ENCODE measurements around the gene DIP2B.

DIP2B gene

DNA sequence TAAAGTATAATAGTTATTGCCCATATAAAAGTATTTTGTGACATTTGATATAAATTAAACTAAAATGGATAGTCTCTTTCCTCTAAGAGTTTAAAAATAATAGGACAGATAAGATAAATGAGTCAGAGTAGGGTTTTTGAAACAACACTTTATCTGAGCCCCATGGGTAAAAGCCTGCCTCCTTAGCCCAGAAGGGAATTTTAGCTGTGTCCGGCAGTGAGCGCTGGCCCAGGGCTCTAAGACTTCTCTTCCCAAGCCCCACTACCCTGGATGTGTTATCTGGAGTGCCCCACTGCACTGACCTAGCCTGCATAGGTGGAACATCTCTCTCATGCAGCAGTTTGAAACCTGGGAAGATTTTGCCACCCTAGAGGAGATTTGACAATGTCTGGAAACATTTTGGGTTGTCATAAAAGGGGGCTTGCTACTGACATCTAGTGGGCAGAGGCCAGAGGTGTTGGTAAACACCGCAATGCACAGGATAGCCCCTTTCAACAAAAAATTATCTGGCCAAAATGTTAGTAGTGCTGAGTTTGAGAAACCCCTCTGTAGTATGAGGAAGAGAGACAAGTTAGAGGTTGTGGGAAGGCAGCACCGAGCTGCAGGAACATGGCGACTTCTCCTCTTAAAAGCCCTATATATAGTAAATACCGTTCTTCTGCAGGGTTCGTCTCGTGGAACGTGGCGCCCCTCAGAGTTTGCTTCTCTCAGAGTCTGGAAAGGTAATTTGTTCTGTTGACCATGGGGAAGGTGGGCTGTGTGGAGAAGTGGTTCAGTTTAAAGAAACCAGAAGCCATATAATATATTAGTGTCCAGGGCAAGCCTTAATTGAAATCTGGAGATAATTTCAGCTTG lies 229.9 kb downstream of the DIP2B start:
- no peak overlapping the region for H3K4me3 ChIP-seq (ENCODE audit: low read depth, low read length)
- no peak for DNase-seq (ENCODE audit: low read depth)
- TF ChIP-seq, protein P1, sequence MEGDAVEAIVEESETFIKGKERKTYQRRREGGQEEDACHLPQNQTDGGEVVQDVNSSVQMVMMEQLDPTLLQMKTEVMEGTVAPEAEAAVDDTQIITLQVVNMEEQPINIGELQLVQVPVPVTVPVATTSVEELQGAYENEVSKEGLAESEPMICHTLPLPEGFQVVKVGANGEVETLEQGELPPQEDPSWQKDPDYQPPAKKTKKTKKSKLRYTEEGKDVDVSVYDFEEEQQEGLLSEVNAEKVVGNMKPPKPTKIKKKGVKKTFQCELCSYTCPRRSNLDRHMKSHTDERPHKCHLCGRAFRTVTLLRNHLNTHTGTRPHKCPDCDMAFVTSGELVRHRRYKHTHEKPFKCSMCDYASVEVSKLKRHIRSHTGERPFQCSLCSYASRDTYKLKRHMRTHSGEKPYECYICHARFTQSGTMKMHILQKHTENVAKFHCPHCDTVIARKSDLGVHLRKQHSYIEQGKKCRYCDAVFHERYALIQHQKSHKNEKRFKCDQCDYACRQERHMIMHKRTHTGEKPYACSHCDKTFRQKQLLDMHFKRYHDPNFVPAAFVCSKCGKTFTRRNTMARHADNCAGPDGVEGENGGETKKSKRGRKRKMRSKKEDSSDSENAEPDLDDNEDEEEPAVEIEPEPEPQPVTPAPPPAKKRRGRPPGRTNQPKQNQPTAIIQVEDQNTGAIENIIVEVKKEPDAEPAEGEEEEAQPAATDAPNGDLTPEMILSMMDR (IDR thresholded peaks at IDR 0.05; ENCODE audit: control insufficient read depth, extremely low read depth, insufficient read depth) = peak; percentile 69

DNA sequence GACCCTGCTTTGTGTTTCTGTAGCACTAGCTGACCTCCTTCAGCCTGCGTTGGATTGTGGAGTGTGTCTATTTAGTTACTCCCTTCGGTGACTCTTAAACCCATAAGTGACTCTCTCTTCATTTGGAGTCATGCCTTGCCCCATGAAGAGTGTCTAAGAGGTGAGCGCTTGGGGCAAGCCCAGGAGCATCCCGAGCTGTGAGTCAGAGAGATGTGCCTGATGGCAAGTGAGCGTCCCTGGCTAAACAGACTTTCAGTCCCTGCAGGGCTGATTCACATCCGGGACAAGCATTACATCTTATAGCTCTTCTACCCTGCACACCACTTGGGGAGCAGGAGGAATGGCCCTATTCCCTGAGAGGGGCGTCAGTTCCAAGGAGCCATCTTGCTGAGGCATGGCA lies 234.8 kb downstream of the DIP2B start:
- no peak for DNase-seq (ENCODE audit: low read depth)
- TF ChIP-seq, protein P1 (IDR thresholded peaks at IDR 0.05; ENCODE audit: control insufficient read depth, extremely low read depth, insufficient read depth) = no peak
- H3K4me3 ChIP-seq (ENCODE audit: low read depth, low read length) = no peak overlapping the region

DNA sequence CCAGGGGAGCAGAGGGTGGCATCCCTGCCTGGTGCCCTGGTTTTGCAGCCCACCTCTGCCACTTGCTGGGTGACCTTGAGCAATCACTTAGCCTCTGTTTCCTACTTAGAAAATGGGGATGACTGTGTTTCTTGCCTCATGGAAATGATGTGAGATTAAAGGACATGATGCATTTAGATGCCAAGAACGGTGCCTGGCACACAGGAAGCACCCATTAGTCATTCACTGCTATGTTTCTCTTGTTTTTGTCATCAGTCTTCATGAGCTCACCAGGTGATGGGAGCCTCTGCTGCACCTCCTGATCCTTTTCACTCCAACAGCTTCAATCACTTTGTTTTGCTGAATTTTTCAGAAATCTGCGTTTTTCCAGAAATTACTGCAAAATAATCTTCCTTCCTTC lies 235.5 kb downstream of the DIP2B start:
- no peak for DNase-seq (ENCODE audit: low read depth)
- TF ChIP-seq, protein P1 (IDR thresholded peaks at IDR 0.05; ENCODE audit: control insufficient read depth, extremely low read depth, insufficient read depth) = no peak
- no peak overlapping the region for H3K4me3 ChIP-seq (ENCODE audit: low read depth, low read length)

DNA sequence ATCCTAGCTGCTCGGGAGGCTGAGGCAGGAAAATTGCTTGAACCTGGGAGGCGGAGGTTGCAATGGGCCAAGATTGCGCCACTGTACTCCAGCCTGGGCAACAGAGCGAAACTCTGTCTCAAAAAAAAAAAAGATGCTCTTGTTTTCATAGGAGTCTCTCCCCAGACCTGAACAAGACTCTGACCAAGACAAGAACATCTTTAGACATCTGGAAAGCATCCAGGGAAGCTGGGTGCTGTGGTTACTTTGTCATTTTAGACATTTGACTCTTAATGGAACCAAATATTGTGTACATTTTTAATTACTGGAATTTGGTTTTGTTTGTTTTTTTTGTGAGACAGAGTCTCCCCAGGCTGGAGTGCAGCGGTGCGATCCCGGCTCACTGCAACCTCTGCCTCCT lies 238.0 kb downstream of the DIP2B start:
- TF ChIP-seq, protein P1 (IDR thresholded peaks at IDR 0.05; ENCODE audit: control insufficient read depth, extremely low read depth, insufficient read depth) = no peak
- no peak overlapping the region for H3K4me3 ChIP-seq (ENCODE audit: low read depth, low read length)
- no peak for DNase-seq (ENCODE audit: low read depth)

DNA sequence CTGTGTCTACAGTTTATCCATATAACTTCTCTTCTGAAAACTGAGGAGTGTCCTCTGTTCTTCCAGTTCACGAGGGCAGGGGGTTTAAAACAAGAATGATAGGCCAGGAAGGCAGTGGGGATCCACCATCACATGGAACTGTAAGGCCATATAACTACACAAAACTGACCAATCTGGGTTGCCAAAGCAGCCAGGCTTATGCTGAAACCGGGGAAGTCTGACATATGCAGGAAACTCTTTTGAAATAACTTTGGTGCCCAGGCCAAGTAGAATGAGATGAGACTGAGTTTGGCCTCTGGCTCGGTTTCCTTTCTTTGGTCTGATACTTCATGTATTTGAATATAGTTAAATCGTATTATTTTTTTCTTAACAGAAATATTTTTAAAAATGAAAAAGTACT lies 241.1 kb downstream of the DIP2B start:
- TF ChIP-seq, protein P1 (IDR thresholded peaks at IDR 0.05; ENCODE audit: control insufficient read depth, extremely low read depth, insufficient read depth) = no peak

DNA sequence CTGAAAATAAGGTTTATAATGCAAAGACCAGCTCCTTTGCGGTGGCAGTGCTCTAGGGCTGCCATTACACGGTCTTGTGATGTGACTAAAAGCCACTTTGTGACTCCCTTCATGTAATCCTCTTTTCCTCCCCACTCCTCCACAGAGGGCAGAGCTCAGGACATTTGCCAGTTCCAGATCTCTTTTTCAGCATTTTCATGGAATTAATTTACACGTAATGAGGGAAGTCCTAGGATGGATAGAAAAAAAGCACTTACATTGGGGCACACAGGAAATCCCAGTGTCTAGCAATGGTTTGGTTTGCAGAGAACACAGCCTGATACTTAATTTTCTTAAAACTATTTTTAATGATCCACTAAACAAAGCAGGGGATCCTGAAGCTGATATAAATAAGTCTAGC lies 241.6 kb downstream of the DIP2B start:
- TF ChIP-seq, protein P1 (IDR thresholded peaks at IDR 0.05; ENCODE audit: control insufficient read depth, extremely low read depth, insufficient read depth) = no peak
- H3K4me3 ChIP-seq (ENCODE audit: low read depth, low read length) = no peak overlapping the region

More for the DNA sequence above, 241.1 kb downstream of the DIP2B start:
- DNase-seq (ENCODE audit: low read depth) = no peak
- H3K4me3 ChIP-seq (ENCODE audit: low read depth, low read length) = no peak overlapping the region

DNA sequence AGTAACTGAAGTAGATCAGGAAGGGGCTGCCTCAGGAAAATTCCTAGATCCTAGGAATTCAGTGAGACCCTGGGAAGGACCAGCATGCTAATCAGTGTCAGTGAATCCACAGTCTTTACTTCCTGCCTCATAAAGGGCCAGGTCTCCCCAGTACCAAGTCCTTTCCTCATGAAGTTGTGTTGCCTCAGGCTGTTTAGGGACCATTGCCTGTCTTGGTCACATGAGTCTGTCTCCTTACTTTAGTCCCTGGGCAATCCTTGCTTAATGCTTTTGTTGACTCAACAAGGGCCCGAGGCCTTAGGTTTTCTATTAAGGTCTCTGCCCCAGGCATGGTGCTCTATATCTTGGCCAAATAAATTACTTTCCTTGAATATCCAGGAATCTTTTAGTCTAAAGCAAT lies 243.0 kb downstream of the DIP2B start:
- TF ChIP-seq, protein P1 (IDR thresholded peaks at IDR 0.05; ENCODE audit: control insufficient read depth, extremely low read depth, insufficient read depth) = no peak
- no peak for DNase-seq (ENCODE audit: low read depth)
- H3K4me3 ChIP-seq (ENCODE audit: low read depth, low read length) = no peak overlapping the region

More for the DNA sequence above, 241.6 kb downstream of the DIP2B start:
- DNase-seq (ENCODE audit: low read depth) = no peak
